GM18502 (cell line): ENCODE results near the gene RAB31.
"Not testable (repeated sequence)": the region's sequence is repeated elsewhere in the genome, so short reads cannot be mapped to it uniquely, and the experiment has no call there.

Experiments used
- ATAC-seq: cut with Tn5 transposase; IDR thresholded peaks from one replicate; pipeline ENCODE4 v1.9.1; 2021; ENCODE audit warnings: mild to moderate bottlenecking; ENCODE audit not compliant: unreplicated experiment, poor library complexity

Gene RAB31, protein sequence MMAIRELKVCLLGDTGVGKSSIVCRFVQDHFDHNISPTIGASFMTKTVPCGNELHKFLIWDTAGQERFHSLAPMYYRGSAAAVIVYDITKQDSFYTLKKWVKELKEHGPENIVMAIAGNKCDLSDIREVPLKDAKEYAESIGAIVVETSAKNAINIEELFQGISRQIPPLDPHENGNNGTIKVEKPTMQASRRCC

DNA sequence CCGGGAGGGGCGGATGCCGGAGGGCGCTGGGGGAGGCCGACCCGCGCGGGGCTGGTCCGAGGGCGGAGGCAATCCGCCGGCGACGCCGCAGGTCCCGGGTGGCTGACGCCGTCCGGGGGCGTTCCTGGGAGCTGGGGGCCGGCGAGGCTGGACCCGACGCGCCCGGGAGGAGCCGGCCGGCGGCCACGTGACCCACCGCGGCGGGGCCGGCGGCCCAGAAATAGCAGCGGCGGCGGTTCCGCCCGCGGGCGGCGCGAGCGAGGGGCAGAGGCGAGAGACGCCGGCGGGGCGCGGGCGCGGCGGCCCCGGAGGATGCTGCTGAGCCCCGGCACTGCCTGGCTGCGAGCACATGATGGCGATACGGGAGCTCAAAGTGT lies at the start of gene RAB31:
TSS of gene RAB31 (plus strand) at position 245 of the 377 bp plus-strand sequence. CDS start at position 350, 105 bp downstream.
- peak; percentile 48 for ATAC-seq

DNA sequence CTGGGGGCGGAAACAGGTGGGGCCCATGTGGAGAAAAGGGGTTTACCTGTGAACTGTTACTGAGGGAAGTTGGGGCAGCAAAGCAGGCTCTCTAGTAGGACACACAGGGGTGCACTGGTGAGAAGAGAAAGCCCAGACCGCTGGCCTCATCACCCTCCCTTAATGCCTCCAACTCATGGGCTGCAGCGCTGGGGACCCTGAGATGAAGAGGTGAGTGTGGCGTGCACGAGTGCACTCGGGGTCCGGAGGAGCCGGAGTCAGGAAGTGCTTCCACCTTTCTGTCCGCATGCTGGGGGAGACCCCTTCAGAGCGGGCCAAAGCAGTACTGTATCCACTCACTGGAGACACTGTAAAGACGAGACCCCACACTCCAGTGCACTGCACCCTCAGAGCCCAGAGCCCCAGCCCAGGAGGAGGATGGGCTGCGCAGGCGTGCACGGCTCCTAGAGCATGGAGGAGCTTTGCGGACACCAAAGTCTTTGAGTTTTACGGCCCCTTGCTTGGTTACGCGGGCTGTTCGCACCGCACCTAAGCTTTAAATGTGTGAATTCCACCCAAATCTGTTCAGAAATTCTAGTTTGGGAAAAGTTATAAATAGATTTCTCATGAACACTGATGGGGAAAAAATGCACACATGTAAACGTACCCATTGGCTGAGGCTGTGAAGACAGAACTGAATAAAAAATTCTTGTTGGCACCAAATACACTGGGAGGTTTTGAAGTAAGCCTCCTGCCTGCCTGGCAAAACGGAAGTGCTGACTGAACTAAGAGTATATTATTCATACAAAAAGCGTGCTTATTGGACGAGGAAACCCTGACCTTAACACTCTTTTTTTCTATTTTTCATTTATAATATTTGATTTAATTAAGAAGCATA lies 48.4 kb upstream of the RAB31 start:
- ATAC-seq = no peak

DNA sequence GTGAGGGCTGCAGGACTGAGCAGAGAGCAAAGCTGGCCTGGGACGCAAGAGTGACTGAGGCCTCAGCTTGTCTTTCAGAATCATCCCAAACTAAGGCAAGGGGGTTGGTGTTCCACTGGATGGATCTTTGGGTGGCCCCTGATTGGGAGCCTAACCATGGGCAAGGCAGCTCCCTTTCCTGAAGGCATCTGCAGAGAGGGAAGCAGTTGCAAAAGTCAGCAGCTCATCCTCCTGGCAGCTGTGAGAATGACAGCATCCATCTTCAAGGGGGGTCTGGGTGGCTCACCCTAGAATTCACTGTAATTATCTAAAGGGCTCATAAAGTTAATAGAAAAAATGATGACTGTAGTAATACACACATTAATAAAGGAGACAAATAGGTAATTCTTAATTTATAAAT lies 46.5 kb upstream of the RAB31 start:
- no peak for ATAC-seq

DNA sequence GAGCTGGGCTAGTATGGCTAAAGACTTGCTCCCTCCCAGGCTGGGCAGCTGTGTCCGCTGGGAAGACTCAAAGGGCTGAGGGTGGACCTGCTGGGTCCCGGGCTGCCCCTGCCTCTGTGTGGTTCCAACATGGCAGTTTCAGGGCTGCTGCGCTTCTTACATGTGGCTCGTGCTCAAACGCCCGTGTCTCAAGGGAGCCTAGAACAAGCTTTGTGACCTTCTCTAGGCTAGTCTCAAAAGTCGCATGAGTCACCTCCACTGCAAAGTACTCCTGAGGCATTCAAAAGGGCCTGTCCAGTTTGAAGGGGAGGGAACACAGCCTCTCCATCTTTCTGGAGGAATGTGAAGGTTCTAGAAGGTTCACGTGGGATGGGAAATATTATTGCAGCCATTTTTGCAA lies 44.7 kb upstream of the RAB31 start:
- no peak for ATAC-seq

DNA sequence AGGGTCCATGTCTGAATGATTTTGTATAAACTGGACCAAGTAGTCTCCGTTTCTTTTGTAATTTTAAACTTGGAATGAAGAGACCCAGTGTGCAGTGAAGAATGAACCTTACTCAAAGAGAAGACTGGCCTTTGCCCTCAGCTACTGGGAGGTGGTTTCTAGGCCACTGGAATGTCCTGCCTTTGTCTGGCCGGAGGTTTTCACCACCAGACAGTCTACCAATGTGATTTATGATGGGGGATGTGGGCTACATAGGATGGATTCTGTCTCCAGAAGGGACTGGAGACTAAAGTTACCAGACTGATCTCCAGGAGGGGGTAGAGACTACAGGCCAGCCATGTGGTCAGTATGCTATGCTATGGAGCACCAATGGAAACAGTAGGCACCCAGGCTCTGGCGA lies 42.8 kb upstream of the RAB31 start:
- ATAC-seq = no peak

DNA sequence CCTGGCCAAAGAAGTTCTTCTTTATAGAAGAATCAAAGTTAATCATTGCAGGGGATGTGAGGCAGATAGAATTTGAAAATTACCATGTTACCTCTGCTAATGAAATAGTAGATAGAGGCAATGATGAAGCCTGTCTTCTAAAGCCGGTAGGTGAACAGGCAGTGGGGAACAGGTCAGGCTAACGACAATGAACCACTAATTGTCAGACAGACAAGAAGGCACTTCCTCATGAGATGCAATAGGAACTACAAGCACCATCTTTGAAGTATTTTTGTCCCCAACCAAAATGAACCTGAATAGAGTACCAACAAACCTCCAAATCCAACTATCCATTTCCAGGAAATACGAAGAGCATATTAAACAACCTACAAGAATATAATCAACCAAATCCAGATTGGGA lies 41.6 kb upstream of the RAB31 start:
- no peak for ATAC-seq

DNA sequence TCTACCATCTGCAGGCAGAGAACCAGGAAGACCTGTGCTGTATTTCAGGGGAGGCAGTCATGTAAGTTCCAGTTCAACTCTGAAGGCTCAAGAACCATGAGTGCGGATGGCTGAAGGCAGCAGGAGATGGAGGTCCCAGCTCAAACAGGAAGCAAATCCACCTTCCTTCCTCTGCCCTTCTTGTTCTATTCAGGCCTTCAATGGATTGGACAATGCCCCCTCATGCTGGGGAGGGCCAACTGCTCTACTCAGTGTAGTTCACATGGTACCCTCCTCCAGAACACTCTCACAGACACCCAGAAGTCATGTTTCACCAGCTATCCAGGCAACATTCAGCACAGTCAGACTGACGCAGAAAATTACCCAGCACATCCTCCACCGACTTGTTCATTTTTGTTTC lies 39.1 kb upstream of the RAB31 start:
- ATAC-seq = no peak

DNA sequence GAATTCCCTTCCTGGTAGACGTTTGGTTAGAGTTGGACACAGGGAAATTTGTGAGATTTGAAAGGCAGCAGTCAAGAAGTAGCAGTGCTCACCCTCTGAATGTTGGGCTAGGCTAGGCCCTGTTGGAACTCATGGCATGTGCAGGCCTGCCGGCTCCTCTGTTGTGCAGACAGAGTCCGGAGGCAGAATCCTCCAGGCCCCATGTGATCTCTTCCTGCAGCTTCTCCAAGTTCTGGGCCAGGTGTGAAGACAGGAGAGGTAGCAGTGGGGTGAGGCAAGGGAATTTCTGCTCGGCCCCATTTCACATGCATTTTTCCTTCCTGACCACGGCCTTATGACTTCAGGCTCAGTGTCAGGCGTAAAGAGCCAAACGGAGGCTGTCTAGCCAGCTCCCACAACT lies 36.9 kb upstream of the RAB31 start:
- no peak for ATAC-seq

DNA sequence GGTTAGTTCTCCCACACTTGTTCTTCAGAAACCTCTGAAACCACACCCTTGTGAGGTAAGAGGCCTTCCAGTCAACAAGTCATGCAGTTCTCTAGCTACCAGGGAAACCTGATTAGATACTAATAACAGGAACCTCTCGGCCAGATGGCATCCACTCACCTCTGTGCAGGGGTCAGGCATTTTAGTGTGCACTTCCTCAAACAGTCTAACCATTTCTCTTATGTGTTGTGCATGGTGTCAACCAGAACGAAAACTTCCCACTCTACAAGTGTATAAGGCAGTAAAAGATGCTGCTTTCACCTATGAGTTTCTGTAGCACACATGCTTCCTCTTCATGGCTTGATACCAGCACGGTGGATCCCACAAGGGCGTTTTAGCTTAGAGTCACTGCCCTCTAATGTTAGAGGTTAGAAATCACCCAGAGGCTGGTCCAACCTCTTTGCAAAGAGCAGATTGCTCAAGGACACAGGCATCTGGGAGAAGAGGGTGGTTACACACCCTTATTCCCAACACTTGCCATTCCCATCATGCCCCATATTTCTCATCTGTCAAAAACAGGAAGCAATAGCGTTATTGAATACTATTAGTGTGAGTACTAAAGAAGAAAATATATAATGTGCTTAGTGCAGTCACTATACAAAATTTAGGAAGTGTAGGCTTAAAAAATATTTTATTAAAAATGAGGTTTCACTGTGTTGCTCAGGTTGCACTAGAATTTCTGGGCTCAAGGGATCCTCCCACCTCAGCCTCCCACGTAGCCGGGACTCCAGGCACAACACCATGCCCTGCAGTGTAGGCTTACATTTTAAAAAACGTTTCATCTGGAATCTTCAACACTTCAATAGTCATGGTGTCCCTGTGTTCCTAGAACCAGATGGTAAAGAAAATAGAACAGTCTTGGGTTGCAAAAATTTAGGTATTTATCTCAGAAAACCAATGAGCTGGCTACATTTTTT lies 34.5 kb upstream of the RAB31 start:
- peak; percentile 97 for ATAC-seq

DNA sequence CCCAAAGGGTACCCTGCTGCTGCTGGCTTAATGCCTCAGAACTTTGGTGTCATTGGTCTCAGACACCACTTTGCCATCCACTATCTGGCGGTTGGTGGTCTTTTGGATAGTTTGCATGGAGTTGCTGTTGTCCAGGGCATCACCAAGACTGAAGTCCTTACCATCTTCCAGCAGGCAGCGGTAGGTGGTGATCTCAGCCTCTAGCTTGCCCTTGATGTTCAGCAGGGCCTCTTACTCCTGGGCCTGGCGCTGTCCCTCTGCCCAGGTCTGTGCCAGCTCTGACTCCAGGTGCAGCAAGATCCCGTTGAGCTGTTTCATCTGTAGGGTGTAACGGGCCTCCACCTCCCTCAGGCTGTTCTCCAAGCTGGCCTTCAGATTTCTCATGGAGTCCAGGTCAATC lies 29.9 kb upstream of the RAB31 start:
- ATAC-seq = not testable (repeated sequence)

DNA sequence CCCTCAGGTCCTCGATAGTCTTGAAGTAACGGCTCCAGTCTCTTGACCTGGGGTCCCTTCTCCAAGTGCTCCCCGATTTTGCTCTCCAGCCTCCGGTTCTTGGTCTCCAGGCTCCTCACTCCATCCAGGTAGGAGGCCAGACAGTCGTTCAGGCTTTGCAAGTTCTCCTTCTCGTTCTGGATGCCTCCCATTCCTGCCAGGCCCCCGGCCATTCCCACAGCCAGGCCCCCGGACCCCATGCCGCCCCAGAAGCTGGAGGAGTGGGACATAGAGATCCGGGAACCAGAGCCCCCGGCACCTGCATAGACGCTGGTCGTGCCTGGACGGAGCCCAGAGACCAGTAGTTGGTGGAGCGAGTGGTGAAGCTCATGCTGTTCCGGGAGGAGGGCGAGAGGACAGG lies 29.0 kb upstream of the RAB31 start:
- ATAC-seq = no peak

DNA sequence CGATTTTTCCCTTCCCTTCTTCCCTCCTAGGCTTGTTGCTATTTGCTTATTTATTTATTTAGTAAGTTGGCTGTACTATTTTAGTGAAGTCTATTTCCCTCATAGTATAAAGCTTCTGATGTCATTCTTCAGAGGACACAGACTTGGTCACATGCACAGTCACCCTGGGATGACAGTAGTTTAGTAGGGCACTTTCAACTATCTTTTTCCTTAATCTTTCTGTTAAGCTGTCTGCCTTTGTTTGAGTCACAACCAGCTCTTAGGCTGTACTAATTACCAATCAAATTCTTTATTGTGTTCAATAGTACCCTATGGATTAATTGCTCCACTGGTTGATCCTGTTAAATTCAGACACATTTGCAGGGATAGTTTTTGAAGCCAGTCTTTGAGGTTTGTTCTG lies 26.9 kb upstream of the RAB31 start:
- no peak for ATAC-seq

DNA sequence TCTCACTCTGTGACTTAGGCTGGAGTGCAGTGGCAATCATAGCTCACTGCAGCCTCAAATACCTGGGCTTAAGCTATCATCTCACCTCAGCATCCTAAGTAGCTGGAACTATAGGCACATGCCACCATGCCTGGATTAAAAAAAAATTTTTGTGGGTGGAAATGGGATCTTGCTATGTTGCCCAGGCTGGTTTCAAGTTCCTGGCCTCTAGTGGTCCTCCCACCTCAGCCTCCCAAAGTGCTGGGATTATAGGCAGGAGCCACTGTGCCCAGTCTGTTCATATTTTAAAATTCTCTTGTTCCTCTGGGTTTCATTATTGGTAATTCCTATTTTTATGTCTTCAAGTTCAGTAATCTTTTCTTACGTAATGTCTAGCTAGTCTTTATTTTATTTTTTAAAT lies 25.5 kb upstream of the RAB31 start:
- no peak for ATAC-seq

DNA sequence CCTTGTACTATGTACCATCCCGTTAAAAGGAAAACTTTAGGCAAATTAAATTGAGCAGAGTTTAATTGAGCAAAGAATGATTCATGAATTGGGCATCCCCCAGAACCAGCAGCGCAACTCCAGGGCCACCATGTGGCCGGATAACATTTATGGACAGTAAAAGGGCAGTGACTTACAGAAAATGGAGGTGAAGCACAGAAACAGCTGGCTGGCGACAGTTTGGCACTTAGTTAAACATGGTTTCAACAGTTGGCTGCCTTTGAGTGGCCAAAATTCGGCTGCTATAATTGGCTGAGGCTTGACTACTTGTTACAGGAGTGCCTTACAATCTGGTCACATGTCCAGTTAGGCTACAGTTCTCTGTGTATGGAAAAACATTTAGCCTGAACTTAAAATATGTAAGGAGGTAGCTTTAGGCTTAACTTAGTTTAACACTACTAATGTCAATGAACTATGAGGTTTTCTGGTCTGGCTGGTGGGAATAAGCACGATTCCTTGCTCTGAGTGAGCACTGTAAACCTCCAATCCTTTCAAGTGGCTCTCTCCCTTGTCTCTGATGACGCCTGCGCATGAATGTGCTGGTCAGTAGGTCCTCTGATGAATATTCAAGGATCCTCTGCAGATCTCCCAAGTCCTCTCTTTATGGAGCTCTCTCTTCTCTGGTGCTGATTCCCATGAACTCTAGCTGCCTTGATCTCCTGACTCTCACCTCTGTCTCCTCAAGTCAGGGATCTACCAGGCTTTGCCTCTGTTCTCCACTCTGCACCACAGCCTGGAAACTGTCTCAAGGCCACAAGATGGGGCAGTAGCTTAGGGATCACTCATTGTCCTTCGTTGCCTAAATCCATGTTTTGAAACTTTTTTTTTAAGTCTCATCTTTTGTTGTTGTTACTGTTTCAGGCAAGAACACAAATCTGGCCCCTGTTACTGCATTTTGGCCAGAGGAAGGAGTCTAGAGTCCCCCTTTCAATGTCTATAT lies 24.4 kb upstream of the RAB31 start:
- ATAC-seq = no peak

DNA sequence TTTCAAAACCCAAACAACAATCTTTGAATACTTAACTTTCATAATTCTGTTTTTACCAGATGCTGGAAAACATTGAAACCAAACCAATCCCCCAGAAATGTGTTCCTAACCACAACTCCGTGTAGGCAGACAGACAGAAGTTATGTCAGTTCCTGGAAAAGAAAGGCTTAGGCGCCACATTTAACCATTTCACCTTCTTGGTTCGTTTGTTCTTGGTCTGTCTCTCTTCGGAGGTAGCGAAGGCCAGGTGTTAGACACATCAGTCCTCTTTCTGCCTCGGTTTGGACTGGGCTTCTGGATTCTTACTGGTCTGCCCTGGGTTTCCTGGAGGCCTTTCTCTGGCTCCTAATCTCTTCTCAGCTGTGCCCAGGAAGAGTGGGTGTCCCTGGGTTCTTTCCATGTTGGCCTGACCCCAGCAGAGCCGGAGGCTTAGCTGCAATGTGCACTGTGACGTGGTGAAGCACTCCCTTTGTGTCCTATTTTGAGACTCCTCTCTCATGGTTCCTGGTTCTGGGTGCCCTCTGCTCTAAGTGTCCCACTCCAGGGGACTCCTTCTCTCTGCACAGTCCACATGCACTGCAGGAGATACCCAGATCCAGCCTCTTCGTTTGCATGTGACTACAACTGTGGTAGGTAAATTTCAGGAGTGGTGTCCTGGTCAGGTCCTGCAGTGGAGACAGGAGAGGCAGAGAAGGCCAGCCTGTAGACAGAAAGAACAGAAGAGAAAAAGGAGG lies 23.1 kb upstream of the RAB31 start:
- ATAC-seq = no peak

DNA sequence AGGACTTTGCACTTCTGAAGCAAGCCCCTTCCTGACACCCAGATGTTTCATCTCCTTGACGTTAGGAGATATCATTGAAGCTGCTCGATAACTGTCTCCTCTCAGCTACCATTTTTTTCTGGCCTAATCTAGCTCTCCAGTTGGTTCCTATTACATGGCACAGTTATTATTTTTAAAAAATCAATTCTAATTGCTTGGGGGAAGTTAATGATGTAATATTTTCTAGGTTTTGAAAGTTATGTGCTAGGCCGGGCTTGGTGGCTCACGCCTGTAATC lies 22.5 kb upstream of the RAB31 start:
- ATAC-seq = no peak

DNA sequence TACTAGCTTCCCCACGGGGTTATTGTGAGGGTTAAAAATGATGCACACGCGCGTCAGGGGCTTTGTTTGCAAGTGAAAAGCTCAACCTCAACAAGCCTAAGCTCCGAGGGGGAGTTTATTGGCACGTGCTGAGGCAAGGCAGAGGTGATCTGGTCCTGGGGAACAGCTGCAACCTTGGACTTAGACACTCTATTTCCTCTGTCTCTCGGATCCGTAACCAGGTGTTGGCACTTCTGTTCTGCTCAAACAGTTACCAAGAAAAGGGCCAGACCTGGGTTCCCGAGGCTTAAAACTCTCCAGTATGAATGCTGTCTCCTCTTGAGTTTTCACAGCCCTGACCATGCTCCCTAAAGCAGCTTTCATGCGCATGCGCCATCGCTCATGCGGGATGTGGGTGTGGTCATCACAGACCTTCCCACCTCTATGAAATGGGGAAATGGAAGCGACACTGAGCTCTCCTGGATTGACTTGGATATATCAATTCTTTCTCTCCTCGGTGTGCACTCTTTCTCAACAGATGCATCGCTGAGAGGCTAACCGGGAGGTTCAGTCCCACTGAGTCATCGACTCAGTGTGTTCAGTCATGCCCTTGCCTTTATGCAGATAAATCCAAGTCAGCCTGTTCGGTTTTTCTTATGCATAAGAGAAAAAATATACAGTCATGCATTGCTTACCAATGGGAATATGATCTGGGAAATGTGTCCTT lies 19.9 kb upstream of the RAB31 start:
- ATAC-seq = no peak

DNA sequence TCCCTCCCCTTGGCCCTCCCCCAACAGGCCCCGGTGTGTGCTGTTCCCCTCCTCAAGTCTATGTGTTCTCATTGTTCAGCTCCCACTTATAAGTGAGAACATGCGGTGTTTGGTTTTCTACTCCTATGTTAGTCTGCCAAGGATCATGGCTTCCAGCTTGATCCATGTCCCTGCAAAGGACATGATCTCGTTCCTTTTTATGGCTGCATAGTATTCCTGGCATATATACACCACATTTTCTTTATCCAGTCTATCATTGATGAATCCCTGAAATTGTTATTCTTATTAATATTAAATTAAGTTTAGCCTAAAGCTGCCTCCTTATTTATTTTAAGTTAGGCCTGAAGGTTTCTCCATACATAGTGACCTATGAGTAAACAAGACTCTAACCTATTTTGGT lies 18.8 kb upstream of the RAB31 start:
- ATAC-seq = no peak
